BJ (cell line): Measurements from ENCODE around the gene MTR. TPM values are rescaled to one million over a fixed set of nuclear protein-coding genes. Genes with fewer than 3 reads are reported as not detected.
A peak's percentile ranks its signal among the peaks of the same experiment; 100 is the strongest.

Source experiments
- CTCF ChIA-PET: fragments of 350-600 bp; formaldehyde crosslinking; extraction: SDS; loops from one replicate; lab custom pipeline; 2021; ENCODE audit warnings: antibody characterized with exemption, inconsistent platforms; lab: Yijun Ruan, JAX
- POLR2A ChIA-PET: fragments of 300-600 bp; sonication (Branson Sonifier 250); formaldehyde crosslinking; extraction: SDS; loops from one replicate; lab custom pipeline; 2021; ENCODE audit warnings: antibody characterized with exemption; lab: Charles Lee
- DNase-seq: peaks from one replicate; pipeline ENCODE4 v3.0.0-alpha.2; 2011; ENCODE audit warnings: low read depth
- H3K27me3 ChIP-seq: 2 replicates; pipeline ENCODE4 v1.6.0; 2011; ENCODE audit warnings: low read length; ENCODE audit not compliant: control insufficient read depth, insufficient read depth
- H3K36me3 ChIP-seq: 2 replicates; pipeline ENCODE4 v1.5.1; 2011; ENCODE audit warnings: low read length; ENCODE audit not compliant: control insufficient read depth, insufficient read depth
- H3K4me3 ChIP-seq: 2 replicates; pipeline ENCODE4 v1.5.1; 2011; ENCODE audit warnings: low read depth, mild to moderate bottlenecking, control low read depth, low read length
- polyA plus RNA-seq: library from polyadenylated mRNA; depleted of rRNA; stranded (reverse); fragments of >200 nt; gene quantifications from 2 replicates; pipeline ENCODE4 v1.2.3, GENCODE V29; 2011
- TF ChIP-seq, protein P1 (sequence below): IDR thresholded peaks from 2 replicates; pipeline ENCODE4 v1.5.1; 2011; ENCODE audit warnings: low read depth, mild to moderate bottlenecking, control low read depth, inconsistent platforms, low read length, moderate library complexity; ENCODE audit not compliant: insufficient read depth

The MTR gene
- polyA plus RNA-seq, 1 experiment, result 5.3 TPM

GRCh38 chr1:236837897-236838296 is 42.8 kb downstream of the MTR start:
- DNase-seq, result no peak
- ChIA-PET CTCF (no interaction called here), POLR2A (no interaction called here)
- Histone ChIP-seq H3K4me3 (no peak overlapping the region), H3K36me3 (peaks cover 9% of the 10 kb centered on the region), H3K27me3 (no peaks in the 10 kb centered on the region)
- TF ChIP-seq, protein P1, sequence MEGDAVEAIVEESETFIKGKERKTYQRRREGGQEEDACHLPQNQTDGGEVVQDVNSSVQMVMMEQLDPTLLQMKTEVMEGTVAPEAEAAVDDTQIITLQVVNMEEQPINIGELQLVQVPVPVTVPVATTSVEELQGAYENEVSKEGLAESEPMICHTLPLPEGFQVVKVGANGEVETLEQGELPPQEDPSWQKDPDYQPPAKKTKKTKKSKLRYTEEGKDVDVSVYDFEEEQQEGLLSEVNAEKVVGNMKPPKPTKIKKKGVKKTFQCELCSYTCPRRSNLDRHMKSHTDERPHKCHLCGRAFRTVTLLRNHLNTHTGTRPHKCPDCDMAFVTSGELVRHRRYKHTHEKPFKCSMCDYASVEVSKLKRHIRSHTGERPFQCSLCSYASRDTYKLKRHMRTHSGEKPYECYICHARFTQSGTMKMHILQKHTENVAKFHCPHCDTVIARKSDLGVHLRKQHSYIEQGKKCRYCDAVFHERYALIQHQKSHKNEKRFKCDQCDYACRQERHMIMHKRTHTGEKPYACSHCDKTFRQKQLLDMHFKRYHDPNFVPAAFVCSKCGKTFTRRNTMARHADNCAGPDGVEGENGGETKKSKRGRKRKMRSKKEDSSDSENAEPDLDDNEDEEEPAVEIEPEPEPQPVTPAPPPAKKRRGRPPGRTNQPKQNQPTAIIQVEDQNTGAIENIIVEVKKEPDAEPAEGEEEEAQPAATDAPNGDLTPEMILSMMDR, result no peak

DNA sequence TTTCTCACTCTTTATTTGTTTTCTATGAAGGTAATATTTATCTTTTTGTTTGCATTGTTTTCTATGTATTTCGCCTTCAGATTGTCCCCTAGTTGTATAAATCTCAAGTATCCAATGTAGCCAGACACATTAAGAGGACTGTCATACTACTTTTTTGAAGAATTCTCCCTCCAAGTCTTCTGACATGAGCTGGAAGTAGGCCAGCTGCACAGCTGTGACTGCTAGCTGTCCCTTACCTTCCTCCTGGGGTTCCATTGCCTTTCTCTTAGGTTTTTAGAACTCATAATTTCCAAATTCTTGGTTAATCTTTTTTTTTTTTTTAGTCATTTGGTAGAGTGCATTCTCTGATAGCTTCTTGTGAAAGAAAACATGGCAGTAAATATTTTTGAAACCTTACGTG is 46.2 kb downstream of the MTR start:
- ChIA-PET CTCF (interaction anchor here (0.9 kb wide), 1 partner anchor 36 kb away, joined by 3 read pairs; no protein-coding TSS in a partner anchor), POLR2A (no interaction called here)
- H3K27me3 ChIP-seq, result no peaks in the 10 kb centered on the region
- DNase-seq, result no peak
- peaks cover 5% of the 10 kb centered on the region for H3K36me3 ChIP-seq
- H3K4me3 ChIP-seq, result no peak overlapping the region
- TF ChIP-seq, protein P1, result no peak

DNA sequence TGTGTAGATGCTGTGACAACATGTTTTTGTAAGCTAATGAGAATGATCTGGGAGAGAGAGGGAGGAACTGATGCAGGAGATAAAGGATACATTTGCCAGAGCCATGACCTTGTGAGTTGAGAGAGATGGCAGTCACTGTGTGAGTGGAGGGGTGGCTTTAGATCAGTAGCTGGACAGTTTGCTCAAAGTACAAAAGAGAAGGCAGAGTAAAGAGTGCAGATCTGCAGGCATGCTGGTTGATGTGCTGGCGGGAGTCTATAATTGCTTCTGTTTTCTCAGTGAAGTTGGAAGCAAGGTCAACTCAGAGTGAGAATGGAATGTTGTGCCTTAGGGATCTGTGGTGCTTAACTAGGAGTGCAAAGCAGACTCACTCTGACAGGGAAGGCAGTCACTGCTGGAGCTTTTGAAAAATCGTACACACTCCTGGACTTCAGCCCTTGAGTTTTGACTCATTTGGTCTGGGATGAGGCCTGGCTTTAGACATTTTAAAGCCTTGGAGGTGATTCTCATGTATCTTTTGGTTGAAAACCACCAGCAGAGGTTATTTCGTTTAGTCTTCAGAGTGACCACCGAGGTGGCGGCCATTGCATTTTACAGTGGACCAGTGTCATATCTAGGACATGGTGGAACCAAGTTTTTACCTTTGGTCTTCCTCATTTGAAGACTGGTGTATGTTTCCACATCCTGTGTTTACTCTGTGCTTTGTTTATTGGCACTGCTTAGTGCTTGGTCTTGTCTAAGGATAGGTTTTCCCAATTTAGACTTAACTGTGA is 49.6 kb downstream of the MTR start:
- no peak overlapping the region for H3K4me3 ChIP-seq
- CTCF ChIA-PET, result interaction anchor here (0.6 kb wide), 1 partner anchor 693 kb away, joined by 3 read pairs; no protein-coding TSS in a partner anchor
- H3K27me3 ChIP-seq, result no peaks in the 10 kb centered on the region
- TF ChIP-seq, protein P1, result no peak
- 0 out of 2 replicates have a peak, but pooled peaks cover 2% of the 10 kb centered on the region for H3K36me3 ChIP-seq
- DNase-seq, result peak; percentile 37
- POLR2A ChIA-PET, result no interaction called here

GRCh38 chr1:236845830-236846229 is 50.7 kb downstream of the MTR start:
- Histone ChIP-seq H3K27me3 (no peaks in the 10 kb centered on the region), H3K36me3 (no peaks in the 10 kb centered on the region), H3K4me3 (no peak overlapping the region)
- POLR2A ChIA-PET, result no interaction called here
- TF ChIP-seq, protein P1, result no peak
- CTCF ChIA-PET, result no interaction called here
- no peak for DNase-seq

GRCh38 chr1:236848274-236848923 is 53.3 kb downstream of the MTR start:
- TF ChIP-seq, protein P1, result no peak
- POLR2A ChIA-PET, result no interaction called here
- no peak overlapping the region for H3K4me3 ChIP-seq
- no peaks in the 10 kb centered on the region for H3K36me3 ChIP-seq
- no peaks in the 10 kb centered on the region for H3K27me3 ChIP-seq
- CTCF ChIA-PET, result no interaction called here
- DNase-seq, result no peak
